SU-DHL-6 (cell line): ENCODE data around the gene IGSF21.

ENCODE experiments used
- H2AFZ ChIP-seq: fragments of 200-600 bp; sonication (generic); 2 replicates; pipeline ENCODE4 v1.6.1; 2014; ENCODE audit warnings: low read depth, mild to moderate bottlenecking, moderate library complexity, mixed read lengths, antibody characterized with exemption, low read length; ENCODE audit not compliant: severe bottlenecking
- H3F3A ChIP-seq: fragments of 200-600 bp; shearing (Covaris generic); 2 replicates; pipeline ENCODE4 v1.6.0; 2016; ENCODE audit warnings: antibody characterized with exemption, mild to moderate bottlenecking; ENCODE audit not compliant: insufficient read depth
- H3K27ac ChIP-seq: fragments of 200-600 bp; sonication (generic); 2 replicates; pipeline ENCODE4 v1.5.1; 2016; ENCODE audit warnings: low read depth, mild to moderate bottlenecking, low read length, moderate library complexity, mixed read lengths
- H3K27me3 ChIP-seq: fragments of 200-600 bp; sonication (generic), shearing (Covaris generic); 2 replicates; pipeline ENCODE4 v1.6.0; 2014; ENCODE audit warnings: mild to moderate bottlenecking, low read length
- H3K36me3 ChIP-seq: fragments of 200-600 bp; sonication (generic); 2 replicates; pipeline ENCODE4 v1.6.1; 2014; ENCODE audit warnings: mild to moderate bottlenecking, low read length, mixed read lengths
- H3K4me2 ChIP-seq: fragments of 300-600, 200-600 bp; shearing (Covaris generic), sonication (generic); 2 replicates; pipeline ENCODE4 v1.6.0; 2014; ENCODE audit warnings: low read length, low read depth, mild to moderate bottlenecking; ENCODE audit not compliant: poor library complexity, severe bottlenecking
- H3K4me3 ChIP-seq: fragments of 200-600 bp; sonication (generic); 2 replicates; pipeline ENCODE4 v1.5.1; 2014; ENCODE audit warnings: antibody characterized with exemption, low read length, mild to moderate bottlenecking, mixed read lengths; ENCODE audit not compliant: insufficient read depth, poor library complexity, severe bottlenecking
- H3K79me2 ChIP-seq: fragments of 200-600 bp; sonication (generic); 2 replicates; pipeline ENCODE4 v1.6.1; 2014; ENCODE audit warnings: mild to moderate bottlenecking, low read length, moderate library complexity; ENCODE audit not compliant: insufficient read depth
- H3K9ac ChIP-seq: fragments of 200-600 bp; sonication (generic); 2 replicates; pipeline ENCODE4 v1.7.0; 2014; ENCODE audit warnings: mild to moderate bottlenecking, low read length
- H3K9me2 ChIP-seq: fragments of 200-600 bp; sonication (generic); replicated peaks from 2 replicates; pipeline ENCODE4 v1.6.1; 2014; ENCODE audit warnings: low read length; ENCODE audit not compliant: insufficient read depth
- H3K9me3 ChIP-seq: fragments of 200-600 bp; sonication (generic); 2 replicates; pipeline ENCODE4 v1.6.1; 2014; ENCODE audit warnings: low read length, mixed read lengths; ENCODE audit not compliant: insufficient read depth
- H4K20me1 ChIP-seq: fragments of 200-600 bp; sonication (generic); 2 replicates; pipeline ENCODE4 v1.6.1; 2014; ENCODE audit warnings: low read depth, mild to moderate bottlenecking, antibody characterized with exemption, low read length, moderate library complexity, mixed read lengths
- EZH2phosphoT487 ChIP-seq: fragments of 200-600 bp; sonication (generic), shearing (Covaris generic); conservative IDR thresholded peaks from 2 replicates; pipeline ENCODE4 v1.6.1; 2018; ENCODE audit warnings: mild to moderate bottlenecking, antibody characterized with exemption, low read length, moderate library complexity, mixed read lengths
- TF ChIP-seq, protein P1 (sequence below): fragments of 200-600 bp; sonication (generic); IDR thresholded peaks from one replicate; pipeline ENCODE4 v1.5.1; 2017; ENCODE audit warnings: antibody characterized with exemption, mild to moderate bottlenecking, low read length, moderate library complexity; ENCODE audit not compliant: insufficient read depth, poor library complexity, severe bottlenecking

The IGSF21 gene

DNA sequence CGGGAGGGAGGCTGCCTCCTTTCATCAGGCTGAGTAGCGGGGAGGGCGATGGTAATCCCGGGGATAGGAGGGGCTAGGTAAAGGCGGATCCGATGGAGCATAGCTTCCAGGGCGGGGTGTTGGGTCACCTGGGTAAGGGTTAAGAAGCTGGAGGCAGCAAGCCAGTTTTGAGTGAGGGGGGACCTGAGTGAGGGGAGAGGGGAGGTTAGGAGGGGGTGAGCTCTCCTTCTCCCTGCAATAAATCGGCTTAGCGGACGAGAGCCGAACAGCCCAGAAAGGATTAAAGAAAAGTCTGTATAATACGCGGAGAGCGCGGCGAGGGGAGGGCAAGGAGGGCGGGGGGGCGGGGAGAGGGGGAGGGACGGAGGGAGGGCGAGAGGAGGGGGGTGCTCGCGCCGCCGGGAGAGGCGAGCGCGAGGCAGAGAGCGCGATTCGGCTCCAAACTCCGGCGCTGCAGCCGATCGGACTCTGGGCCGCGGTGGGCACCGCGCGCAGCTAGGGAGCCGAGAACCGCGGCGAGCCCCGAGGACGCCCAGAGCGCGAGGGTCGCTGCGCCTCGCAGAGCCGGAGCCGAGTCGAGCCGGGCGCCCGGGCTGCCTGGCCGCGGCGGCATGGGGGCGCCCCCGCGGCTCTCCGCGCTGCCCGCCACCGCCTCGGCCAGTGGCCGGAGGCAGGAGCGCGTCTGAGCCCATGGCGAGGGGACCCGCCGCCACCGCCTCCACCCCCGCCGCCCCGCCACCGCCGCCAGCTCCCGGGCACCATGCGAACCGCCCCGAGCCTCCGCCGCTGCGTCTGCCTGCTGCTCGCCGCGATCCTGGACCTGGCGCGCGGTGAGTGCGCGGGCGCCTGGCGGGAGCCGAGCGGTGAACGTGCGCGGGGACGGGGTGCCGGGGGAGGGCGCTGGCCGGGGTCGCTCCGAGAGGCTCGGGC is at the start of gene IGSF21:
Gene IGSF21 (plus strand): TSS at position 430 of the 930 bp plus-strand sequence. CDS start 331 bp downstream, at position 761.
- no peaks in the 10 kb centered on the region for H3K27me3 ChIP-seq
- no peaks in the 10 kb centered on the region for H3K79me2 ChIP-seq
- H3F3A ChIP-seq: no peaks in the 10 kb centered on the region
- no peak within 1 kb of the TSS for H3K4me3 ChIP-seq
- H4K20me1 ChIP-seq: no peaks in the 10 kb centered on the region
- H3K9me2 ChIP-seq: no peaks in the 10 kb centered on the region
- no peak within 1 kb of the TSS for H3K9ac ChIP-seq
- no peak within 1 kb of the TSS for H3K27ac ChIP-seq
- no peaks in the 10 kb centered on the region for H3K9me3 ChIP-seq
- no peak within 1 kb of the TSS for H2AFZ ChIP-seq
- no peak for TF ChIP-seq EZH2phosphoT487
- TF ChIP-seq, protein P1, sequence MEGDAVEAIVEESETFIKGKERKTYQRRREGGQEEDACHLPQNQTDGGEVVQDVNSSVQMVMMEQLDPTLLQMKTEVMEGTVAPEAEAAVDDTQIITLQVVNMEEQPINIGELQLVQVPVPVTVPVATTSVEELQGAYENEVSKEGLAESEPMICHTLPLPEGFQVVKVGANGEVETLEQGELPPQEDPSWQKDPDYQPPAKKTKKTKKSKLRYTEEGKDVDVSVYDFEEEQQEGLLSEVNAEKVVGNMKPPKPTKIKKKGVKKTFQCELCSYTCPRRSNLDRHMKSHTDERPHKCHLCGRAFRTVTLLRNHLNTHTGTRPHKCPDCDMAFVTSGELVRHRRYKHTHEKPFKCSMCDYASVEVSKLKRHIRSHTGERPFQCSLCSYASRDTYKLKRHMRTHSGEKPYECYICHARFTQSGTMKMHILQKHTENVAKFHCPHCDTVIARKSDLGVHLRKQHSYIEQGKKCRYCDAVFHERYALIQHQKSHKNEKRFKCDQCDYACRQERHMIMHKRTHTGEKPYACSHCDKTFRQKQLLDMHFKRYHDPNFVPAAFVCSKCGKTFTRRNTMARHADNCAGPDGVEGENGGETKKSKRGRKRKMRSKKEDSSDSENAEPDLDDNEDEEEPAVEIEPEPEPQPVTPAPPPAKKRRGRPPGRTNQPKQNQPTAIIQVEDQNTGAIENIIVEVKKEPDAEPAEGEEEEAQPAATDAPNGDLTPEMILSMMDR: no peak
- no peaks in the 10 kb centered on the region for H3K36me3 ChIP-seq
- no peak within 1 kb of the TSS for H3K4me2 ChIP-seq

DNA sequence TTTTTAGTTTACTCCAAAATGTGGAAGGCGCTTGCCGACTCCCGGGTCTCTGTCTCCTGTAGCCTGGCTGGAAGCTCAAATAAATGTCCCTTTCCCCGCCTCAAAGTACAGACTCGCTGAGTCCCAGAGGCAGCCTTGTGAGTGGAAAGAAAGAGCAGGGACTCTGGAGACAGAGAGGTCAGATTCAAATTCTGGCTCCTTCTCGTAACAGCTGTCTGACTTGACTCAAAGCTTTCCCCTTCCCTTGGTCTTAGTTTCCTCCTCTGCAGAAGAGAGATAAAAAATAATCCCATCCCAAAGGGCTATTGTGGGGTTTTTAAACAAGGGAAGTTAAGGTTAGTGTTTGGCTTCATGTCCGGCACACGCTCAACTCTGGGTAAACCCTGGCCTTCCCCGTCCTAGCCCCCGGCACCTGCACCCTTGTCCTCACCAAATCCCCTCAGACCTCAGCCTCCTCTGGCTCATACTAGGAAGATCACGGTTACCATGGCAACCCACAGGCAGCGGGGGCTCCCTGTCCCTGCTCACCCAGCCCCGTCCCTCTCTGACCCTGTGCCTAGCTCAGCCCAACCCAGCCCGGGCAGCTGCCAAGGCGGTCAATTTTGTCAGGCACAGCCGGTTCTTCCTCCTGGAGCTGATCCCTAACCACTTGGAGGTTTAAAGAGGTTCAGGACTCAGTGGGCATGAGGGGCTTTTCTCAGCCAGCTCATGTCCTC is 49.2 kb upstream of the IGSF21 start:
- H3K4me3 ChIP-seq: no peak overlapping the region
- no peaks in the 10 kb centered on the region for H3K79me2 ChIP-seq
- H3K4me2 ChIP-seq: no peak overlapping the region
- no peak overlapping the region for H3K9ac ChIP-seq
- no peak overlapping the region for H3K27ac ChIP-seq
- H3F3A ChIP-seq: no peaks in the 10 kb centered on the region
- H2AFZ ChIP-seq: no peak overlapping the region
- TF ChIP-seq, protein P1: no peak
- no peak for TF ChIP-seq EZH2phosphoT487
- 0 out of 2 replicates have a peak, but pooled peaks cover 2% of the 10 kb centered on the region for H3K27me3 ChIP-seq
- H3K9me2 ChIP-seq: no peaks in the 10 kb centered on the region
- H3K36me3 ChIP-seq: no peaks in the 10 kb centered on the region
- H3K9me3 ChIP-seq: no peaks in the 10 kb centered on the region
- H4K20me1 ChIP-seq: no peaks in the 10 kb centered on the region

DNA sequence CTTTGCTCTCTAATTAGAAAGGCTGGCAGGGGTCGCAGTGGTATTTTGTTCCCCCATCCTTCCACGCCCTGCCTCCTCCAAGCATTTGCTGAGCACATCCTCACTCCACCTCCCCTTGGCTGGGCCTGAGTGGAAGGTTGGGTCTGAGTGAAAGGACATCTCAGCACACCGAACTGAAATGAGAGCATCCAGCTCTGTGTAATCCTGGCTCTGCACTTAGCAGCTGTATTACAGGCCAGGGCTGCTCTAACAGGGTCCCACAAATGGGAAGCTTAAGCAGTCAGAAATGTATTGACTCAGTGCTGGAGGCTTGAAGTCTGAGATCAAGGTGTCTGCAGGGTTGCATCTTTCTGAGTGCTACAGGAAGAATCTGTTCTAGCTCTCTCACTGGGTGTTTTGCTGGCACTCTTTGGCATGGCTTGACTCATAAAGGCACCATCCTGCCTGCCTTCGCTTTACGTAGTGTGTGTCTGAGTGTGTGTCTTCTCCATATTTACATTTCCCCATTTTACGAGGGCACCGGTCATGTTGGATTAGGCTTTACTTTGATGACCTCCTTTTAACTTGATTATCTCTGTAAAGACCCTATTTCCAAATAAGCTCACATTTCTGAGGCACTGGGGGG is 48.5 kb upstream of the IGSF21 start:
- no peaks in the 10 kb centered on the region for H3K9me3 ChIP-seq
- H3F3A ChIP-seq: no peaks in the 10 kb centered on the region
- H3K4me3 ChIP-seq: no peak overlapping the region
- no peak overlapping the region for H3K9ac ChIP-seq
- 0 out of 2 replicates have a peak, but pooled peaks cover 2% of the 10 kb centered on the region for H3K27me3 ChIP-seq
- TF ChIP-seq EZH2phosphoT487: no peak
- TF ChIP-seq, protein P1: no peak
- H3K4me2 ChIP-seq: no peak overlapping the region
- no peaks in the 10 kb centered on the region for H3K79me2 ChIP-seq
- no peak overlapping the region for H2AFZ ChIP-seq
- H3K36me3 ChIP-seq: no peaks in the 10 kb centered on the region
- no peaks in the 10 kb centered on the region for H3K9me2 ChIP-seq
- H3K27ac ChIP-seq: no peak overlapping the region
- no peaks in the 10 kb centered on the region for H4K20me1 ChIP-seq
